Heart right ventricle (tissue), 16 donors: ENCODE results near the gene SPNS2. TPM values are rescaled to one million over a fixed set of nuclear protein-coding genes. Genes with fewer than 3 reads are reported as not detected.
A peak's percentile ranks its signal among the peaks of the same experiment; 100 is the strongest.

Experiments used
- ATAC-seq, 8 donors: fragments of 200-7000 bp; cut with Tn5 transposase; one replicate each; pipeline ENCODE4 v1.9.1; 2020; ENCODE audit warnings: mild to moderate bottlenecking in 8 of 8, moderate library complexity in 8 of 8, moderate number of reproducible peaks in 1 of 8
- DNase-seq, 2 donors: peaks; one replicate each; pipeline ENCODE4 v3.0.0-alpha.2; 2020
- H3K27ac ChIP-seq, 10 donors: fragments of 200-600 bp; sonication (generic) in 2 of 10; one replicate each; pipeline versions ENCODE4 v1.5.0 to v1.8.0; 2020 to 2022; ENCODE audit warnings: mild to moderate bottlenecking in 3 of 10
- H3K27me3 ChIP-seq, 7 donors: fragments of 200-600 bp; one replicate each; pipeline ENCODE4 v1.8.0; 2021 to 2022; ENCODE audit warnings: mild to moderate bottlenecking in 2 of 7
- H3K36me3 ChIP-seq, 9 donors: fragments of 200-600 bp; sonication (generic) in 1 of 9; one replicate each; pipeline versions ENCODE4 v1.5.0 to v1.8.0; 2020 to 2022; ENCODE audit warnings: mild to moderate bottlenecking in 2 of 9
- H3K4me1 ChIP-seq, 9 donors: fragments of 200-600 bp; sonication (generic) in 1 of 9; one replicate each; pipeline versions ENCODE4 v1.5.0 to v1.8.0; 2020 to 2022; ENCODE audit warnings: mild to moderate bottlenecking in 4 of 9
- H3K4me3 ChIP-seq, 10 donors: fragments of 200-600 bp; sonication (generic) in 2 of 10; one replicate each; pipeline versions ENCODE4 v1.5.0 to v1.8.0; 2020 to 2022; ENCODE audit warnings: mild to moderate bottlenecking in 7 of 10, moderate library complexity in 2 of 10
- H3K9me3 ChIP-seq, 11 donors: fragments of 200-600 bp in 10 of 11; sonication (generic) in 2 of 11; one replicate each; pipeline versions ENCODE4 v1.5.0 to v1.8.0; 2013 to 2022; ENCODE audit warnings: mild to moderate bottlenecking in 2 of 11, control low read depth in 1 of 11, moderate library complexity in 1 of 11
- WGBS, 2 donors: extraction: QIAGEN DNeasy Blood & Tissue Kit; methylation state at CpG; one replicate each; pipeline ENCODE4 v1.1.7; 2013; ENCODE audit warnings: inconsistent platforms in 1 of 2; 5-methylcytosine and 5-hydroxymethylcytosine counted together
- intact Hi-C, 10 donors: fragments of 100-400 bp; cut with DNase I; formaldehyde crosslinking; loops; one replicate each; pipeline versions ENCODE4 v1.11.1 to v1.14.2; 2022
- polyA plus RNA-seq, 2 donors: library from polyadenylated mRNA; stranded (reverse); fragments of 200-250 nt; gene quantifications; one replicate each; pipeline ENCODE4 v1.2.3, GENCODE V29; 2013
- total RNA-seq, 10 donors: library from RNA; stranded (reverse); fragmentation: NEBNext Ultra II Directional in 3 of 10; extraction: Animal tissue kit (Norgen Biotek cat#: 25700) in 3 of 10; gene quantifications; one replicate each; pipeline versions ENCODE4 v1.2.1 to v1.2.4, GENCODE V29; 2021 to 2023
- TF ChIP-seq, protein P1 (sequence below), 9 donors: fragments of 200-600 bp; sonication (generic) in 2 of 9; IDR thresholded peaks; one replicate each; pipeline versions ENCODE4 v1.5.0 to v1.8.0; 2021 to 2022; ENCODE audit warnings: antibody characterized with exemption in 9 of 9, mild to moderate bottlenecking in 5 of 9, moderate library complexity in 1 of 9
- donor health status: Arrhythmogenic right ventricular cardiomyopathy.
- donor health status: ischemic (EF 13 %, LVEDD 7.1; RV severe dilation, severe dysfunction).
- donor health status: healthy with polysubstance abuse.
- donor health status: DM: no; HTN: yes; CAD: no.
- donor health status: DM: no; HTN: no; CAD: no.
- donor health status: ischemic (EF 25% LVEDD 6.9; RV normal size, moderate dysfunction).
- donor health status: ischemic (EF 25% LVEDD 5.7; RV mildly dilated, moderate dysfunction).
- donor health status: healthy.
- donor health status: DM: yes; HTN: yes; CAD: no.
- donor health status: Ischemic cardiomyopathy.
- donor health status: ischemic (EF 35%, LVEDD 5.7; RV mildly dilated, moderate dysfunction).
- donor health status: nonischemic (EF 11% LVEDD 7.7; RV severe dilation, severe dysfunction).
- donor health status: DM: yes; HTN: yes; CAD: no.
- donor health status: PGD.
- donor health status: ischemic (EF 29% LVEDD 5.4; RV normal size, mild dysfunction).
- donor health status: nonischemic (EF 23%, LVEDD 6.1; RV moderate dilation, normal function).

The SPNS2 gene
- total and polyA plus RNA-seq, 12 donors: 4.5 to 27.7 (median 9.8) TPM

DNA sequence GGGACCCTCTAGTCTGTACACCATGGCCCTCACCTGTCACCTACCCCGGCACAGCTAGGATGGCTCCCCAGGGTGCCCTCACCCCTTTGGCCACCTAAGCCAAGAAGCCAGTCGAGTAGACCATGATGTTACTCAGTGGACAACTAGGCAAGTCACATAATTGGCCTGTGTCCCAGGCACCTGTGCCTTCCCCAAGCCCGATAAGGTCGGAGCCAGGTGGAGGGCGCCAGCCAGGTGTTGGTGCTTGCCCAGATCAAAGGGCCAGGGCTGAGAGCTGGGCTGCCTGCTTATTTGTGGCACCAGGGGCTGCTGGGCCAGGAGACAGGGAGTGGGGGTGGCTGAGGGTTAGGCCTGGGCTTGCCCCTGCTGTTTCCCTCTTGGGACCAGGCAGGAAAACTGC lies 16.8 kb downstream of the SPNS2 start:
- Histone ChIP-seq H3K9me3 (peaks cover 0 to 3% (median 0%) of the 10 kb centered on the region in 11 donors), H3K27me3 (no peaks in the 10 kb centered on the region), H3K27ac (no peak overlapping the region), H3K36me3 (no peaks in the 10 kb centered on the region), H3K4me1 (peaks cover 12 to 55% (median 40%) of the 10 kb centered on the region in 9 donors), H3K4me3 (no peak overlapping the region)
- intact Hi-C loops: no loop called here
- whole genome bisulfite sequencing, 2 donors: 94 to 95% methylated on average over 5 of the region's 5 CpGs
- TF ChIP-seq, protein P1, sequence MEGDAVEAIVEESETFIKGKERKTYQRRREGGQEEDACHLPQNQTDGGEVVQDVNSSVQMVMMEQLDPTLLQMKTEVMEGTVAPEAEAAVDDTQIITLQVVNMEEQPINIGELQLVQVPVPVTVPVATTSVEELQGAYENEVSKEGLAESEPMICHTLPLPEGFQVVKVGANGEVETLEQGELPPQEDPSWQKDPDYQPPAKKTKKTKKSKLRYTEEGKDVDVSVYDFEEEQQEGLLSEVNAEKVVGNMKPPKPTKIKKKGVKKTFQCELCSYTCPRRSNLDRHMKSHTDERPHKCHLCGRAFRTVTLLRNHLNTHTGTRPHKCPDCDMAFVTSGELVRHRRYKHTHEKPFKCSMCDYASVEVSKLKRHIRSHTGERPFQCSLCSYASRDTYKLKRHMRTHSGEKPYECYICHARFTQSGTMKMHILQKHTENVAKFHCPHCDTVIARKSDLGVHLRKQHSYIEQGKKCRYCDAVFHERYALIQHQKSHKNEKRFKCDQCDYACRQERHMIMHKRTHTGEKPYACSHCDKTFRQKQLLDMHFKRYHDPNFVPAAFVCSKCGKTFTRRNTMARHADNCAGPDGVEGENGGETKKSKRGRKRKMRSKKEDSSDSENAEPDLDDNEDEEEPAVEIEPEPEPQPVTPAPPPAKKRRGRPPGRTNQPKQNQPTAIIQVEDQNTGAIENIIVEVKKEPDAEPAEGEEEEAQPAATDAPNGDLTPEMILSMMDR (IDR thresholded peaks at IDR 0.05): no peak
- DNase-seq (no peak), ATAC-seq (no peak)

DNA sequence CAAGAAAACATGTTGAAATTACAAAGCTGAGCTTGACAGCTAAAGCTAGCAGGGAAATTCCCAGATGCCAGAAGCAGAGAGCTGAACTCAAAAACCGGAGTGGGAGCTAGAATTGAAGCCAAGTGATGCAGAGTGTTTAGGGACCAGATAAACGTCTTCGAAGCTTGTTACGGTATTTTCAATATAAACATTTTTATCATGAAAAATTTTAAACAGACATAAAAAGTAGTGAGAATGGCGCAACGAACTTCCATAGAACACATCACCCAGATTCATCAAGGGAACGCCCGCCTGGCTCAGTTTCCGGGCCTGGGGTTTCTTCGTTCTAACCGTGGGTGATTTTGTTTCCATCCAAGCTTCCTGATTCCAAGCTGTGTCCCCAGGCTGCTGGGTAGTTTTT lies 18.1 kb downstream of the SPNS2 start:
- TF ChIP-seq, protein P1 (IDR thresholded peaks at IDR 0.05): no peak
- Histone ChIP-seq H3K9me3 (peaks cover 0 to 3% (median 0%) of the 10 kb centered on the region in 11 donors), H3K36me3 (no peaks in the 10 kb centered on the region), H3K4me1 (peaks cover 7 to 55% (median 40%) of the 10 kb centered on the region in 9 donors), H3K4me3 (no peak overlapping the region), H3K27ac (peak overlapping the region in 1 of 10 donors; percentile 27), H3K27me3 (no peaks in the 10 kb centered on the region)
- DNase-seq (no peak), ATAC-seq (no peak)
- intact Hi-C loops: no loop called here
- 73 to 74% methylated on average over 11 of the region's 11 CpGs for WGBS, 2 donors

DNA sequence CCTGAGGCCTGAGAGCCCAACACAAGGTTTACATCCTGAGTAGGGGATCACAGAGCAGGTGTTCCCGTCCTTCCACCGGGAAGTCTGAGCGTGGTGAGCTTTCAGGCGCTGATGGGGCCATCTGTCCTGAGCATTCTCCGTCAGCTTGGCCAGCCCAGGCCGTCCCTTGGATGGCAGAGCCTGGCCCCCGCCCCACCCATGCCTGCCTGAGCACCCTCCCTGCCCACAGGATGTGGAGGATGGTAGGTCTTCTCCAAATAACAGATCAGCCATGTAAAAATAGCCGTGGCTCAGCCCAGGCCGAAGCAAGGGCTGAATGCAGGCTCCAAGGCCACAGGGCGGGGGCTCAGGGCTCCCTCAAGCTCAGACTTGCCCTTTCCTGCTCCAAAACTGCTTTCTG lies 20.2 kb downstream of the SPNS2 start:
- Histone ChIP-seq H3K27me3 (no peaks in the 10 kb centered on the region), H3K4me3 (peak overlapping the region in 1 of 10 donors; percentile 1), H3K4me1 (peaks cover 14 to 62% (median 42%) of the 10 kb centered on the region in 9 donors), H3K36me3 (no peaks in the 10 kb centered on the region), H3K9me3 (peaks cover 0 to 3% (median 0%) of the 10 kb centered on the region in 11 donors), H3K27ac (peak overlapping the region; percentile 78 to 96 (median 90))
- DNase-seq (no peak), ATAC-seq (peak; percentile 5 to 31 (median 15))
- TF ChIP-seq, protein P1 (IDR thresholded peaks at IDR 0.05): no peak
- intact Hi-C loops: loop anchor here in 1 of 10 donors (2.0 kb wide), 1 partner anchor 42 kb away; no protein-coding TSS in a partner anchor
- WGBS, 2 donors: 72 to 75% methylated on average over 10 of the region's 10 CpGs

DNA sequence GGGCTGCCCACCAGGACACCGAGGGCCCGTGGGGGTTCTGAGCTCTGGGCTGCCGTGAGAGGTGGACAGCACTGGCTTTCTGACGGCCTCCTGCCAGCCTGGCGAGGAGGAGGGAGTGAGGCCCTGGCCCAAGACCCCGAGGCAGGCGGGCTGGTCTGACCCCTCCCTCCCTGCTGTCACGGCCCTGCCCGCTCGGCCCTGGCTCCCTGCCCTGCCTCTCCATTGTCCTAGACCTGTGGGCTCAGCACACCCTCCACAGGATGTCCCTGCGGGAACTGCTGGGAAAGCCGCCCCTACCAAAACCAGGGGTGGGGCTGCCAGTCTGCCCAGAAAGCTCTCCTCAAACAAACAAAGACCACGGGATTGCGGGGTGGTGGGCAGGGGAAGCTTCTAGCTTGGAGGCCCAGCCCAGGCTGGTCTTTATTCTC lies 20.7 kb downstream of the SPNS2 start:
- H3K27ac ChIP-seq: peak overlapping the region; percentile 78 to 96 (median 90)
- peak; percentile 83 to 84 for DNase-seq

More for the DNA sequence above, 20.7 kb downstream of the SPNS2 start:
- intact Hi-C loops: loop anchor here in 1 of 10 donors (2.0 kb wide), 1 partner anchor 43 kb away; no protein-coding TSS in a partner anchor
- ATAC-seq: peak; percentile 69 to 86 (median 83)
- Histone ChIP-seq H3K4me1 (peaks cover 14 to 58% (median 44%) of the 10 kb centered on the region in 9 donors), H3K4me3 (peak overlapping the region in 1 of 10 donors; percentile 1), H3K9me3 (peaks cover 0 to 3% (median 0%) of the 10 kb centered on the region in 11 donors), H3K27me3 (no peaks in the 10 kb centered on the region), H3K36me3 (no peaks in the 10 kb centered on the region)
- TF ChIP-seq, protein P1 (IDR thresholded peaks at IDR 0.05): no peak
- WGBS, 2 donors: 54 to 61% methylated on average over 14 of the region's 14 CpGs
